A673 (cell line): ENCODE data around the gene DARS1.

Source experiments
- CTCF ChIP-seq: fragments of 300-800, 200-600 bp; sonication (generic); conservative IDR thresholded peaks from 2 replicates; pipeline ENCODE4 v1.5.1; 2017; ENCODE audit warnings: low read depth, mild to moderate bottlenecking, antibody characterized with exemption, low read length, moderate library complexity, mixed read lengths
- EZH2 ChIP-seq: fragments of 200-600 bp; sonication (generic); IDR thresholded peaks from 2 replicates; pipeline ENCODE4 v1.6.1; 2017; ENCODE audit warnings: borderline replicate concordance, low read depth, mild to moderate bottlenecking, mixed read lengths, antibody characterized with exemption, low read length; ENCODE audit not compliant: poor library complexity, severe bottlenecking

DNA sequence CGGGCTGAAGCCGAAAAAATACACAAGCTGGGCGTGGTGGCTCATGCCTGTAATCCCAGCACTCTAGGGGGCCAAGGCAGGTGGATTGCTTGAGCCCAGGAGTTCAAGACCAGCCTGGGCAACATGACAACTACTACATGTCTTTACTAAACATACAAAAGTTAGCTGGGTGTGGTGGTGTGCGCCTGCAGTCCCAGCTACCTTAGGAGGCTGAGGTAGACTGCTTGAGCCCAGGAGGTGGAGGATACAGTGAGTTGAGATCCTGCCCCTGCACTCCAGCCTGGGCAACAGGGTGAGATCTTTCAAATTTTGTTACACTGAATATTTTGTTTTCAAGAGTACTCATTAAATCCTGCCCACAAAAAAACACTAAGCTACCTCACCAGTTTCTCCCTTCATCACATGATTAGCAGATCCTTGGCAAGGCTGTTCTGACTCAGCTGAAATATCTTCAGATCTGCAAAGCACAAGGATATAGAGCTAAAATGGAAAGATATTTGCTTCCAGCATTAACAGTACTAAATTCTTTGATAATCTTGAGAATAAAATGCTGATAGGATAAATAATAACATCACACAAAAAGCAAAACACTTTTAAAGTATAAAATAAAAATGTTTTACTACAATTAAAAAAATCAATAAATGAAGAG is 81.0 kb downstream of the DARS1 start:
- no peak for TF ChIP-seq CTCF
- TF ChIP-seq EZH2, result no peak
